GM19455 (cell line): Measurements from ENCODE around the gene ZNF12.
"Not testable (repeated sequence)": the region's sequence is repeated elsewhere in the genome, so short reads cannot be mapped to it uniquely, and the experiment has no call there.

Experiments used
- ATAC-seq: cut with Tn5 transposase; IDR thresholded peaks from one replicate; pipeline ENCODE4 v1.9.1; 2021; ENCODE audit not compliant: unreplicated experiment

ZNF12 gene

GRCh38 chr7:6700793-6701192 is 6.0 kb downstream of the ZNF12 start:
- ATAC-seq: no peak

GRCh38 chr7:6691609-6692106 is 15.1 kb downstream of the ZNF12 start:
- no peak for ATAC-seq

- no peak for ATAC-seq
Measured at GRCh38 chr7:6691103-6691502, 15.6 kb downstream of the ZNF12 start.

- no peak for ATAC-seq
Measured at GRCh38 chr7:6680146-6680545, 26.6 kb downstream of the ZNF12 start.

- ATAC-seq: no peak
Measured at GRCh38 chr7:6675807-6676405, 30.8 kb downstream of the ZNF12 start.

- not testable (repeated sequence) for ATAC-seq
Measured at GRCh38 chr7:6670851-6671250, 35.9 kb downstream of the ZNF12 start.

GRCh38 chr7:6658618-6659345 is 48.0 kb downstream of the ZNF12 start:
- ATAC-seq: no peak

GRCh38 chr7:6656413-6656812 is 50.3 kb downstream of the ZNF12 start:
- ATAC-seq: no peak

GRCh38 chr7:6655636-6656385 is 50.9 kb downstream of the ZNF12 start:
- no peak for ATAC-seq

- no peak for ATAC-seq
Measured at GRCh38 chr7:6654842-6655610, 51.7 kb downstream of the ZNF12 start.

- no peak for ATAC-seq
Measured at GRCh38 chr7:6654113-6654841, 52.5 kb downstream of the ZNF12 start.

GRCh38 chr7:6653071-6654003 is 53.4 kb downstream of the ZNF12 start:
- ATAC-seq: no peak

- ATAC-seq: no peak
Measured at GRCh38 chr7:6652446-6653011, 54.2 kb downstream of the ZNF12 start.

GRCh38 chr7:6651851-6652445 is 54.8 kb downstream of the ZNF12 start:
- ATAC-seq: no peak

- ATAC-seq: no peak
Measured at GRCh38 chr7:6650521-6651011, 56.2 kb downstream of the ZNF12 start.

- ATAC-seq: no peak
Measured at GRCh38 chr7:6650086-6650485, 56.7 kb downstream of the ZNF12 start.

GRCh38 chr7:6649241-6649961 is 57.3 kb downstream of the ZNF12 start:
- ATAC-seq: no peak

GRCh38 chr7:6648815-6649104 is 58.0 kb downstream of the ZNF12 start:
- no peak for ATAC-seq
